Ovary (tissue), 3 donors: ENCODE data around the gene WNT8B.

Source experiments
- CTCF ChIP-seq, 3 donors: fragments of 450-650 bp in 2 of 3; fragments of 200-600 bp in 1 of 3; IDR thresholded peaks; one replicate each; pipeline versions ENCODE4 v1.5.1 to v1.8.0; 2016 to 2022; ENCODE audit warnings: antibody characterized with exemption in 3 of 3, mild to moderate bottlenecking in 1 of 3
- EP300 ChIP-seq: sonication (generic); formaldehyde crosslinking; IDR thresholded peaks from one replicate; pipeline ENCODE4 v1.6.1; 2017; ENCODE audit warnings: antibody characterized with exemption
- POLR2A ChIP-seq: fragments of 450-650 bp; IDR thresholded peaks from one replicate; pipeline ENCODE4 v1.6.1; 2017; ENCODE audit warnings: antibody characterized with exemption, mild to moderate bottlenecking, moderate library complexity
- donor health status: DM: no; HTN: no; CAD: no.

GRCh38 chr10:100482834-100483185, 20.0 kb downstream of the WNT8B start:
- TF ChIP-seq CTCF (IDR thresholded peaks at IDR 0.05) (no peak), EP300 (no peak), POLR2A (no peak)
